ENCODE data around the gene RASL12.

GRCh38 chr15:65027593-65027992 is 40.2 kb downstream of the RASL12 start:
- no peak for TF ChIP-seq PKNOX1 (IDR thresholded peaks at IDR 0.05)
- no peak for TF ChIP-seq ZNF384 (IDR thresholded peaks at IDR 0.05)
- no peak for TF ChIP-seq NFRKB (IDR thresholded peaks at IDR 0.05)
- TF ChIP-seq ELF4 (IDR thresholded peaks at IDR 0.05), result no peak

All from HEK293T (cell line).